H1 (cell line): Measurements from ENCODE around the gene AKR7A2. TPM values are rescaled to one million over a fixed set of nuclear protein-coding genes. Genes with fewer than 3 reads are reported as not detected.

Experiments used
- CTCF ChIA-PET: fragments of 300-600 bp; sonication (Branson Sonifier 250); formaldehyde crosslinking; loops from one replicate; lab custom pipeline; 2021; ENCODE audit not compliant: partially characterized antibody; lab: Charles Lee
- POLR2A ChIA-PET: fragments of 300-600 bp; sonication (Branson Sonifier 250); formaldehyde crosslinking; loops from one replicate; lab custom pipeline; 2021; ENCODE audit warnings: inconsistent platforms; ENCODE audit not compliant: partially characterized antibody; lab: Charles Lee
- DNase-seq, 2 experiments: peaks; one replicate each; pipeline versions ENCODE4 v3.0.0 to v3.0.0-alpha.2; 2010 to 2022; ENCODE audit warnings: low spot score in 2 of 2, low read depth in 1 of 2, mixed read lengths in 1 of 2
- FAIRE-seq: peaks from 2 replicates; lab custom pipeline; 2011; peaks lifted over from hg19 to GRCh38; lab: Jason Lieb, UNC
- H2AFZ ChIP-seq: 2 replicates; pipeline ENCODE4 v1.8.1; 2012; ENCODE audit warnings: low read length, inconsistent platforms
- H2AK5ac ChIP-seq: 2 replicates; pipeline ENCODE4 v1.6.1; 2013; ENCODE audit warnings: low read depth, low read length
- H2BK120ac ChIP-seq: replicated peaks from 2 replicates; pipeline ENCODE3; 2013; ENCODE audit warnings: low read depth, low read length, inconsistent platforms
- H2BK12ac ChIP-seq: 2 replicates; pipeline ENCODE4 v1.6.1; 2013; ENCODE audit warnings: low read depth, low read length
- H2BK15ac ChIP-seq: 2 replicates; pipeline ENCODE4 v1.6.1; 2013; ENCODE audit warnings: low read length
- H2BK20ac ChIP-seq: 2 replicates; pipeline ENCODE4 v1.6.1; 2013; ENCODE audit warnings: low read length
- H2BK5ac ChIP-seq: 2 replicates; pipeline ENCODE4 v1.6.1; 2013; ENCODE audit warnings: low read depth, low read length
- H3K14ac ChIP-seq: 2 replicates; pipeline ENCODE4 v1.6.1; 2013; ENCODE audit warnings: inconsistent platforms; ENCODE audit not compliant: insufficient read length
- H3K18ac ChIP-seq: 2 replicates; pipeline ENCODE4 v1.6.1; 2013; ENCODE audit warnings: low read length; ENCODE audit errors: extremely low read depth
- H3K23ac ChIP-seq: 2 replicates; pipeline ENCODE4 v1.6.1; 2013; ENCODE audit warnings: inconsistent platforms; ENCODE audit not compliant: insufficient read length
- H3K23me2 ChIP-seq: 2 replicates; pipeline ENCODE4 v1.6.1; 2013; ENCODE audit warnings: low read depth, low read length
- H3K27ac ChIP-seq: 2 replicates; pipeline ENCODE4 v1.6.1; 2011; ENCODE audit warnings: low read depth, low read length, inconsistent platforms
- H3K27me3 ChIP-seq, 4 experiments: replicated peaks in 1 of 4; 1 replicate in 1 of 4; 2 replicates in 3 of 4; pipeline versions ENCODE4 v1.6.1 to v1.8.1; 2011 to 2013; ENCODE audit warnings: low read length in 3 of 4, mild to moderate bottlenecking in 3 of 4, inconsistent platforms in 2 of 4, mixed read lengths in 2 of 4, moderate library complexity in 1 of 4; ENCODE audit not compliant: control insufficient read depth in 3 of 4, insufficient read depth in 3 of 4; ENCODE audit errors: extremely low read depth in 1 of 4
- H3K36me3 ChIP-seq, 4 experiments: 2 replicates each; pipeline versions ENCODE4 v1.6.1 to v1.8.1; 2011 to 2013; ENCODE audit warnings: mild to moderate bottlenecking in 4 of 4, low read length in 3 of 4, moderate library complexity in 2 of 4, control low read depth in 1 of 4, inconsistent platforms in 1 of 4; ENCODE audit not compliant: insufficient read depth in 4 of 4, control insufficient read depth in 2 of 4
- H3K4ac ChIP-seq: replicated peaks from 2 replicates; pipeline ENCODE3; 2013; ENCODE audit warnings: low read length, low read depth, mixed read lengths, inconsistent platforms; ENCODE audit not compliant: insufficient read length
- H3K4me1 ChIP-seq, 4 experiments: replicated peaks in 1 of 4; 1 replicate in 1 of 4; 2 replicates in 3 of 4; pipeline versions ENCODE4 v1.6.1 to v1.8.1; 2011 to 2013; ENCODE audit warnings: low read length in 3 of 4, inconsistent platforms in 2 of 4, mixed read lengths in 1 of 4; ENCODE audit not compliant: insufficient read depth in 4 of 4, control insufficient read depth in 3 of 4
- H3K4me2 ChIP-seq, 2 experiments: 2 replicates each; pipeline versions ENCODE4 v1.6.1 to v1.8.1; 2011 to 2013; ENCODE audit warnings: low read depth in 2 of 2, low read length in 2 of 2, control low read depth in 1 of 2, inconsistent platforms in 1 of 2, mild to moderate bottlenecking in 1 of 2; ENCODE audit not compliant: insufficient read depth in 1 of 2
- H3K4me3 ChIP-seq, 4 experiments: fragments of 200-600, 300-600 bp in 1 of 4; sonication (generic), shearing (Covaris generic), sonication (Bioruptor Twin) in 1 of 4; 2 replicates each; pipeline versions ENCODE4 v1.5.1 to v1.8.1; 2011 to 2016; ENCODE audit warnings: low read length in 4 of 4, low read depth in 3 of 4, control low read depth in 2 of 4, inconsistent platforms in 2 of 4, mild to moderate bottlenecking in 2 of 4, mixed read lengths in 1 of 4, moderate library complexity in 1 of 4; ENCODE audit not compliant: insufficient read depth in 2 of 4; ENCODE audit errors: extremely low read depth in 1 of 4
- H3K56ac ChIP-seq: replicated peaks from 2 replicates; pipeline ENCODE3; 2013; ENCODE audit warnings: low read depth, mild to moderate bottlenecking, mixed read lengths, low read length, inconsistent platforms; ENCODE audit not compliant: insufficient read length
- H3K79me1 ChIP-seq: 2 replicates; pipeline ENCODE4 v1.6.1; 2013; ENCODE audit warnings: low read depth, low read length, control low read depth
- H3K79me2 ChIP-seq, 2 experiments: 2 replicates each; pipeline versions ENCODE4 v1.6.1 to v1.8.1; 2012 to 2013; ENCODE audit warnings: low read length in 2 of 2, mild to moderate bottlenecking in 2 of 2, inconsistent platforms in 1 of 2; ENCODE audit not compliant: insufficient read depth in 2 of 2, control insufficient read depth in 1 of 2
- H3K9ac ChIP-seq, 4 experiments: replicated peaks in 1 of 4; 1 replicate in 1 of 4; 2 replicates in 3 of 4; pipeline versions ENCODE4 v1.6.1 to v1.8.1; 2011 to 2013; ENCODE audit warnings: low read depth in 3 of 4, low read length in 3 of 4, control low read depth in 2 of 4, mild to moderate bottlenecking in 2 of 4, moderate library complexity in 2 of 4, inconsistent platforms in 1 of 4; ENCODE audit errors: extremely low read depth in 1 of 4
- H3K9me3 ChIP-seq, 2 experiments: 2 replicates each; pipeline versions ENCODE4 v1.6.1 to v1.8.1; 2012 to 2013; ENCODE audit warnings: mild to moderate bottlenecking in 2 of 2, moderate library complexity in 2 of 2, control low read depth in 1 of 2, inconsistent platforms in 1 of 2, low read depth in 1 of 2, low read length in 1 of 2, mixed read lengths in 1 of 2; ENCODE audit not compliant: insufficient read depth in 2 of 2
- H4K20me1 ChIP-seq, 2 experiments: replicated peaks in 1 of 2; 2 replicates each; pipeline versions ENCODE3 to v1.8.1; 2011 to 2013; ENCODE audit warnings: inconsistent platforms in 2 of 2, low read length in 2 of 2, mild to moderate bottlenecking in 1 of 2; ENCODE audit not compliant: insufficient read depth in 2 of 2, control insufficient read depth in 1 of 2
- H4K5ac ChIP-seq: 2 replicates; pipeline ENCODE4 v1.6.1; 2013; ENCODE audit warnings: low read length, low read depth, mixed read lengths, inconsistent platforms; ENCODE audit not compliant: insufficient read length
- H4K8ac ChIP-seq: 2 replicates; pipeline ENCODE4 v1.8.0; 2013; ENCODE audit warnings: mild to moderate bottlenecking, moderate library complexity, low read length, inconsistent platforms; ENCODE audit not compliant: insufficient read depth; ENCODE audit errors: extremely low read depth
- H4K91ac ChIP-seq: replicated peaks from 2 replicates; pipeline ENCODE3; 2013; ENCODE audit warnings: low read length, mixed read lengths, inconsistent platforms; ENCODE audit not compliant: insufficient read length
- CTBP2 ChIP-seq: IDR thresholded peaks from 2 replicates; pipeline ENCODE4 v1.7.0; 2011; ENCODE audit warnings: borderline replicate concordance, mild to moderate bottlenecking, moderate library complexity, mixed read lengths, low read length; ENCODE audit not compliant: insufficient read depth, insufficient read length
- POLR2AphosphoS5 ChIP-seq: IDR thresholded peaks from 2 replicates; pipeline ENCODE4 v1.6.1; 2011; ENCODE audit warnings: low read depth, low read length
- RFX5 ChIP-seq: IDR thresholded peaks from 2 replicates; pipeline ENCODE4 v1.6.1; 2011; ENCODE audit warnings: low read depth, low read length, improper control_type of control experiment, borderline replicate concordance
- WGBS, 2 experiments: shearing (Covaris generic) in 1 of 2; methylation state at CpG; one replicate each; pipeline versions ENCODE4 v1.1.6 to v1.1.7; 2013 to 2015; ENCODE audit warnings: low lambda C conversion rate in 2 of 2, mixed read lengths in 2 of 2, inconsistent platforms in 1 of 2, low coverage in 1 of 2, missing lambda C conversion rate in 1 of 2; ENCODE audit not compliant: insufficient replicate concordance in 2 of 2, insufficient coverage in 1 of 2, insufficient read length in 1 of 2; ENCODE audit errors: extremely low coverage in 1 of 2, missing lambda C conversion rate in 1 of 2; 5-methylcytosine and 5-hydroxymethylcytosine counted together
- polyA plus RNA-seq, 7 experiments: library from polyadenylated mRNA; depleted of rRNA in 3 of 7; stranded (reverse) in 5 of 7; unstranded in 2 of 7; fragments of >200 nt in 5 of 7; fragments of 200-250 nt in 2 of 7; gene quantifications; 1 replicate in 5 of 7; 2 replicates in 1 of 7; 4 replicates in 1 of 7; pipeline versions ENCODE4 v1.2.1 to v1.2.3, GENCODE V29; 2011 to 2013; ENCODE audit warnings: missing spikeins in 2 of 7, mixed read lengths in 2 of 7
- total RNA-seq: library from RNA; stranded (reverse); fragmentation: NEBNext Ultra II Directional; extraction: Animal tissue kit (Norgen Biotek cat#: 25700); gene quantifications from 2 replicates; pipeline ENCODE4 v1.2.1, GENCODE V29; 2021

The AKR7A2 gene
- total and polyA plus RNA-seq, 2 of the 8 experiments (the other 6 are each of a cell fraction or from before 2014, with no cell fraction given) = 32.0 to 48.3 TPM

GRCh38 chr1:19262047-19262446 lies 49.9 kb downstream of the AKR7A2 start:
- WGBS, 2 experiments = 88% methylated on average over 5 of the region's 5 CpGs; no CpG with 5 or more reads in 1 of the 2 experiments
- Histone ChIP-seq H2BK120ac (no peak overlapping the region), H3K23ac (no peak overlapping the region), H4K8ac (no peak overlapping the region), H2BK5ac (no peak overlapping the region), H3K56ac (no peak overlapping the region), H3K27me3 (no peaks in the 10 kb centered on the region), H2AFZ (no peak overlapping the region), H3K4ac (no peak overlapping the region), H4K5ac (no peak overlapping the region), H4K91ac (no peak overlapping the region), H3K79me2 (no peaks in the 10 kb centered on the region), H3K4me3 (no peak overlapping the region), H3K9me3 (no peaks in the 10 kb centered on the region), H2BK20ac (no peak overlapping the region), H3K79me1 (peaks cover 5% of the 10 kb centered on the region; the same call in 1 of the 2 replicates), H3K9ac (no peak overlapping the region), H3K18ac (no peak overlapping the region), H2AK5ac (no peak overlapping the region), H2BK12ac (no peak overlapping the region), H3K27ac (no peak overlapping the region), H3K4me1 (no peaks in the 10 kb centered on the region), H3K23me2 (no peaks in the 10 kb centered on the region), H2BK15ac (no peak overlapping the region), H4K20me1 (peaks cover 4 to 11% of the 10 kb centered on the region in 2 experiments), H3K36me3 (peaks cover 22 to 34% (median 33%) of the 10 kb centered on the region in 4 experiments), H3K14ac (no peak overlapping the region), H3K4me2 (no peak overlapping the region)
- no peak for FAIRE-seq
- ChIA-PET CTCF (interaction anchor here (1.1 kb wide), 1 partner anchor 398 kb away, joined by 3 read pairs; no protein-coding TSS in a partner anchor), POLR2A (interaction anchor here (0.6 to 7.5 kb wide), 6 partner anchors 9 to 340 kb away, joined by 3 to 83 read pairs (median 4); partner anchors contain the start of genes AKR7A3, EMC1 and MRTO4)
- DNase-seq = no peak
- TF ChIP-seq RFX5 = no peak
- TF ChIP-seq CTBP2 = no peak
- peak; percentile 50; the same call in 1 of the 2 replicates for TF ChIP-seq POLR2AphosphoS5
